ENCODE results near the gene PODXL. TPM values are rescaled to one million over a fixed set of nuclear protein-coding genes. Genes with fewer than 3 reads are reported as not detected.

PODXL gene
- total RNA-seq, 1 experiment from 2014 or later, result 37.5 TPM

DNA sequence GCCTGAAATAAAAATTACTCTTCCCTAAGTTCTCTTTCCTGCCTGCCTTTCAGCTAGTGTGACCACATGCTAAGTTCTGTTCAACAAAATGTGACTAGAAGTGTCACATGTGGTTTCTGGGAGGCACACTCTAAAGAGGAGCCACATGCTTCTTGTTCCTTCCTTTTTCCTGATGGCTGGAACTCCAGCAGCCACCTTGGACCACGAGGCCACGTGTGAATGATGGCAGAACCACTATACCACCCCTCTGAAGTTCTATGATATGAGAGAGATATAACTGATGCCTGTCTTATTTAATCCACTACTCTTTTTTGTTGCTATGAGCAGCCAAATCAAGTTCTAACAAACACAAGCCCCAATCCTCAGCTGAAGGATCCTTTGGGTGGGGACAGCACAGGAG lies 8.1 kb downstream of the PODXL start:
- Histone ChIP-seq H3K9me2 (ENCODE audit: insufficient read depth) (no peaks in the 10 kb centered on the region), H3K79me2 (ENCODE audit: insufficient read depth, low read length) (peaks cover 30% of the 10 kb centered on the region), H3K27ac (ENCODE audit: low read depth, low read length) (no peak overlapping the region), H3K9ac (ENCODE audit: low read length) (no peak overlapping the region), H3K4me3 (replicated peaks in 1 of 2; ENCODE audit: low read depth in 1 of 2, low read length in 2 of 2) (no peak overlapping the region), H3K4me1 (ENCODE audit: control insufficient read depth in 1 of 2, insufficient read depth in 2 of 2, low read length in 2 of 2) (peaks cover 37 to 40% of the 10 kb centered on the region in 2 experiments), H3K4me2 (ENCODE audit: low read length) (no peak overlapping the region), H2AFZ (ENCODE audit: low read depth, low read length, poor library complexity, severe bottlenecking) (no peak overlapping the region), H4K20me1 (ENCODE audit: insufficient read depth) (no peaks in the 10 kb centered on the region), H3K36me3 (ENCODE audit: control insufficient read depth in 1 of 2, insufficient read depth in 2 of 2, low read length in 2 of 2) (no peaks in the 10 kb centered on the region), H3K27me3 (ENCODE audit: insufficient read depth, low read length) (no peaks in the 10 kb centered on the region), H3K9me3 (ENCODE audit: control insufficient read depth in 1 of 2, insufficient read depth in 1 of 2, low read depth in 1 of 2, low read length in 2 of 2) (no peaks in the 10 kb centered on the region)
- no TSS peak for BruUV-seq (replicated peaks)
- no peak for ATAC-seq
- no peak for DNase-seq (ENCODE audit: low read depth, low spot score)
- intact Hi-C loops (cut with micrococcal nuclease), result no loop called here
- ChIA-PET CTCF (interaction anchor here (0.8 kb wide), 1 partner anchor 34 kb away, joined by 3 read pairs; no protein-coding TSS in a partner anchor), POLR2A (no interaction called here), RAD21 (ENCODE audit: low non-redundant PET in 1 of 2, low total read pairs in 2 of 2, uncharacterized antibody in 2 of 2, unreplicated experiment in 2 of 2) (no interaction called here)
- TF ChIP-seq SRF (IDR thresholded peaks at IDR 0.05; ENCODE audit: low read depth) (no peak), CBX3 (IDR thresholded peaks at IDR 0.05; ENCODE audit: low read depth) (no peak), FOSL1 (IDR thresholded peaks at IDR 0.05; ENCODE audit: low read depth) (no peak), POLR2A (IDR thresholded peaks at IDR 0.05; ENCODE audit: borderline replicate concordance, extremely low read depth, insufficient read depth, insufficient read length) (no peak), EZH2phosphoT487 (IDR thresholded peaks at IDR 0.05; ENCODE audit: borderline replicate concordance) (no peak), EGR1 (IDR thresholded peaks at IDR 0.05; ENCODE audit: low read depth) (no peak), ZNF274 (IDR thresholded peaks at IDR 0.05; ENCODE audit: low read depth, low read length) (no peak), RAD21 (IDR thresholded peaks at IDR 0.05; ENCODE audit: low read depth) (no peak), TCF7L2 (IDR thresholded peaks at IDR 0.05; ENCODE audit: borderline replicate concordance, extremely low read depth, insufficient read depth, insufficient read length) (no peak), ZFX (IDR thresholded peaks at IDR 0.05) (no peak), SIN3A (IDR thresholded peaks at IDR 0.05; ENCODE audit: low read depth) (no peak), SP1 (IDR thresholded peaks at IDR 0.05; ENCODE audit: low read depth) (no peak), EZH2 (IDR thresholded peaks at IDR 0.05) (no peak), POLR2AphosphoS5 (IDR thresholded peaks at IDR 0.05; ENCODE audit: low read depth, low read length) (no peak), YY1 (IDR thresholded peaks at IDR 0.05; ENCODE audit: extremely low read depth, insufficient replicate concordance, low read depth, low read length) (no peak), JUND (IDR thresholded peaks at IDR 0.05) (no peak)
- TF ChIP-seq, protein P1, sequence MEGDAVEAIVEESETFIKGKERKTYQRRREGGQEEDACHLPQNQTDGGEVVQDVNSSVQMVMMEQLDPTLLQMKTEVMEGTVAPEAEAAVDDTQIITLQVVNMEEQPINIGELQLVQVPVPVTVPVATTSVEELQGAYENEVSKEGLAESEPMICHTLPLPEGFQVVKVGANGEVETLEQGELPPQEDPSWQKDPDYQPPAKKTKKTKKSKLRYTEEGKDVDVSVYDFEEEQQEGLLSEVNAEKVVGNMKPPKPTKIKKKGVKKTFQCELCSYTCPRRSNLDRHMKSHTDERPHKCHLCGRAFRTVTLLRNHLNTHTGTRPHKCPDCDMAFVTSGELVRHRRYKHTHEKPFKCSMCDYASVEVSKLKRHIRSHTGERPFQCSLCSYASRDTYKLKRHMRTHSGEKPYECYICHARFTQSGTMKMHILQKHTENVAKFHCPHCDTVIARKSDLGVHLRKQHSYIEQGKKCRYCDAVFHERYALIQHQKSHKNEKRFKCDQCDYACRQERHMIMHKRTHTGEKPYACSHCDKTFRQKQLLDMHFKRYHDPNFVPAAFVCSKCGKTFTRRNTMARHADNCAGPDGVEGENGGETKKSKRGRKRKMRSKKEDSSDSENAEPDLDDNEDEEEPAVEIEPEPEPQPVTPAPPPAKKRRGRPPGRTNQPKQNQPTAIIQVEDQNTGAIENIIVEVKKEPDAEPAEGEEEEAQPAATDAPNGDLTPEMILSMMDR (IDR thresholded peaks at IDR 0.05 in 2 of 3, conservative IDR thresholded peaks at IDR 0.05 in 1 of 3; ENCODE audit: borderline replicate concordance in 1 of 3, insufficient read depth in 1 of 3, low read depth in 2 of 3, low read length in 2 of 3), result no peak
- TF ChIP-seq, protein P2, sequence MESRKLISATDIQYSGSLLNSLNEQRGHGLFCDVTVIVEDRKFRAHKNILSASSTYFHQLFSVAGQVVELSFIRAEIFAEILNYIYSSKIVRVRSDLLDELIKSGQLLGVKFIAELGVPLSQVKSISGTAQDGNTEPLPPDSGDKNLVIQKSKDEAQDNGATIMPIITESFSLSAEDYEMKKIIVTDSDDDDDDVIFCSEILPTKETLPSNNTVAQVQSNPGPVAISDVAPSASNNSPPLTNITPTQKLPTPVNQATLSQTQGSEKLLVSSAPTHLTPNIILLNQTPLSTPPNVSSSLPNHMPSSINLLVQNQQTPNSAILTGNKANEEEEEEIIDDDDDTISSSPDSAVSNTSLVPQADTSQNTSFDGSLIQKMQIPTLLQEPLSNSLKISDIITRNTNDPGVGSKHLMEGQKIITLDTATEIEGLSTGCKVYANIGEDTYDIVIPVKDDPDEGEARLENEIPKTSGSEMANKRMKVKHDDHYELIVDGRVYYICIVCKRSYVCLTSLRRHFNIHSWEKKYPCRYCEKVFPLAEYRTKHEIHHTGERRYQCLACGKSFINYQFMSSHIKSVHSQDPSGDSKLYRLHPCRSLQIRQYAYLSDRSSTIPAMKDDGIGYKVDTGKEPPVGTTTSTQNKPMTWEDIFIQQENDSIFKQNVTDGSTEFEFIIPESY (IDR thresholded peaks at IDR 0.05; ENCODE audit: extremely low read depth, insufficient replicate concordance, low read length), result no peak
- TF ChIP-seq, protein P3, sequence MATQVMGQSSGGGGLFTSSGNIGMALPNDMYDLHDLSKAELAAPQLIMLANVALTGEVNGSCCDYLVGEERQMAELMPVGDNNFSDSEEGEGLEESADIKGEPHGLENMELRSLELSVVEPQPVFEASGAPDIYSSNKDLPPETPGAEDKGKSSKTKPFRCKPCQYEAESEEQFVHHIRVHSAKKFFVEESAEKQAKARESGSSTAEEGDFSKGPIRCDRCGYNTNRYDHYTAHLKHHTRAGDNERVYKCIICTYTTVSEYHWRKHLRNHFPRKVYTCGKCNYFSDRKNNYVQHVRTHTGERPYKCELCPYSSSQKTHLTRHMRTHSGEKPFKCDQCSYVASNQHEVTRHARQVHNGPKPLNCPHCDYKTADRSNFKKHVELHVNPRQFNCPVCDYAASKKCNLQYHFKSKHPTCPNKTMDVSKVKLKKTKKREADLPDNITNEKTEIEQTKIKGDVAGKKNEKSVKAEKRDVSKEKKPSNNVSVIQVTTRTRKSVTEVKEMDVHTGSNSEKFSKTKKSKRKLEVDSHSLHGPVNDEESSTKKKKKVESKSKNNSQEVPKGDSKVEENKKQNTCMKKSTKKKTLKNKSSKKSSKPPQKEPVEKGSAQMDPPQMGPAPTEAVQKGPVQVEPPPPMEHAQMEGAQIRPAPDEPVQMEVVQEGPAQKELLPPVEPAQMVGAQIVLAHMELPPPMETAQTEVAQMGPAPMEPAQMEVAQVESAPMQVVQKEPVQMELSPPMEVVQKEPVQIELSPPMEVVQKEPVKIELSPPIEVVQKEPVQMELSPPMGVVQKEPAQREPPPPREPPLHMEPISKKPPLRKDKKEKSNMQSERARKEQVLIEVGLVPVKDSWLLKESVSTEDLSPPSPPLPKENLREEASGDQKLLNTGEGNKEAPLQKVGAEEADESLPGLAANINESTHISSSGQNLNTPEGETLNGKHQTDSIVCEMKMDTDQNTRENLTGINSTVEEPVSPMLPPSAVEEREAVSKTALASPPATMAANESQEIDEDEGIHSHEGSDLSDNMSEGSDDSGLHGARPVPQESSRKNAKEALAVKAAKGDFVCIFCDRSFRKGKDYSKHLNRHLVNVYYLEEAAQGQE (IDR thresholded peaks at IDR 0.05; ENCODE audit: low read depth), result no peak

Measured in HCT116 (cell line).